T-helper 2 cell (primary cell): ENCODE data around the gene HSD11B1L.
"Not testable (repeated sequence)": the region's sequence is repeated elsewhere in the genome, so short reads cannot be mapped to it uniquely, and the experiment has no call there.

Source experiments
- DNase-seq, 5 experiments: peaks; one replicate each; pipeline versions ENCODE4 v3.0.0 to v3.0.0-alpha.2; 2012 to 2022

Gene HSD11B1L

GRCh38 chr19:5688262-5688881, 7.5 kb downstream of the HSD11B1L start:
- DNase-seq, result not testable (repeated sequence)

- DNase-seq, result peak; percentile 96 to 98 (median 96)
These were observed 9.5 kb downstream of the HSD11B1L start, which contains the start of gene RPL36 for GRCh38 chr19:5690125-5690954. TSS of gene RPL36 (plus strand) at chr19:5690295. CDS start at chr19:5690508, 213 bp downstream.

DNA sequence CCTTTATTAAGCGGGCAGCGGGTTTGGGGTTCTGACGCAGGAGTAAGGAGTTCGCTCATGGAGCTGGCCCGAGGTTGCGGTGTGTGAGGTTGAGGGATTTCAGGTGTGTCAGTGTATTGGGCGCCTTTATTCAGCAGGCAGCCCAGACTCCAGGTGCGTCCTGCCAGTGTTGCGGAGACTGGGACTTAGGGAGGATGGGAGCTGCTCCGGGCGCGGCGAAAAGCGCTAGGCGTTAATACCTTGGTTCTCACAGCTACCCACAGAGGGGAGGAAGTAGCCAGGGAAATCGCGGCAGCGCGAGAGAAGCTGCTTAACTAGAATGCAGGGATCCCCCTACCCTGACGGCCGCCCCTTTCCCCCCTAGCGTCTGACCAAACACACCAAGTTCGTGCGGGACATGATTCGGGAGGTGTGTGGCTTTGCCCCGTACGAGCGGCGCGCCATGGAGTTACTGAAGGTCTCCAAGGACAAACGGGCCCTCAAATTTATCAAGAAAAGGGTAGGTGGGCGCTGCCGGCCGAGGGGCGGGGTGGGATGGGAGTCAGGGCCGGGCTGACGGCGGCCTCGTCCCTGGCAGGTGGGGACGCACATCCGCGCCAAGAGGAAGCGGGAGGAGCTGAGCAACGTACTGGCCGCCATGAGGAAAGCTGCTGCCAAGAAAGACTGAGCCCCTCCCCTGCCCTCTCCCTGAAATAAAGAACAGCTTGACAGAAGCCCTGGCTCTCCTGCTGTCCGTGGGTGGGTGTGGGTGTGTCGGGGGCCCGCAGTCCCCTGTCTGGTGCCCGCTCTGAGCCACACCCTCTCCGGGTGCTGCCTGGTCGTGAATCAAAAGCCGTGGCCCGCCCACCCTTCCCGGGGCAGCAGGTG, 10.4 kb downstream of the HSD11B1L start:
- peak in 4 of 5 experiments; percentile 15 to 52 (median 40) for DNase-seq

GRCh38 chr19:5691822-5692722, 11.2 kb downstream of the HSD11B1L start:
- no peak for DNase-seq

DNA sequence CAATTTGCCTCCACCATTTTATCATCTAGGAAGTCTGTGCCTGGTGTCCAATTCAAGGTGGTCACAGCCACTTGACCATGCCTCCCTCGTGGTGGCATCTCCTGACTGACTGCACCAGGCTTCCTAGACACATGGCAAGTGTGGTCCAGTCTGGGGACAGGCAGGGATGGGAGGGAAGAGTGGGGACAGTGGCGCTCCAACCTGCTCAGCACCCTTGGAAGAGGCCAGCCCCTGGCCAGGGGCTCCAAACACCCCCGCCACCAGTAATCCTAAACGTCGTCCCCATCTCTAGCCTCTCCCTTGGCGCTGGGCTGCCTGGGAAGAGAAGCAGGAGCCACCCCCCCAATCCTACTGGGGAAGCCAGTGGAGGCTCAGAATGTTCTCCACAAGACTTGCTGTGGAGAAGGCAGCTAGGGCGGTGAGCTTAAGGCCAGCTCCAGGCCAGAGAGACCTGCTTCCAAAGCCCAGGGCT, 11.9 kb downstream of the HSD11B1L start:
- no peak for DNase-seq

GRCh38 chr19:5693195-5694166, 12.7 kb downstream of the HSD11B1L start:
- no peak for DNase-seq

DNA sequence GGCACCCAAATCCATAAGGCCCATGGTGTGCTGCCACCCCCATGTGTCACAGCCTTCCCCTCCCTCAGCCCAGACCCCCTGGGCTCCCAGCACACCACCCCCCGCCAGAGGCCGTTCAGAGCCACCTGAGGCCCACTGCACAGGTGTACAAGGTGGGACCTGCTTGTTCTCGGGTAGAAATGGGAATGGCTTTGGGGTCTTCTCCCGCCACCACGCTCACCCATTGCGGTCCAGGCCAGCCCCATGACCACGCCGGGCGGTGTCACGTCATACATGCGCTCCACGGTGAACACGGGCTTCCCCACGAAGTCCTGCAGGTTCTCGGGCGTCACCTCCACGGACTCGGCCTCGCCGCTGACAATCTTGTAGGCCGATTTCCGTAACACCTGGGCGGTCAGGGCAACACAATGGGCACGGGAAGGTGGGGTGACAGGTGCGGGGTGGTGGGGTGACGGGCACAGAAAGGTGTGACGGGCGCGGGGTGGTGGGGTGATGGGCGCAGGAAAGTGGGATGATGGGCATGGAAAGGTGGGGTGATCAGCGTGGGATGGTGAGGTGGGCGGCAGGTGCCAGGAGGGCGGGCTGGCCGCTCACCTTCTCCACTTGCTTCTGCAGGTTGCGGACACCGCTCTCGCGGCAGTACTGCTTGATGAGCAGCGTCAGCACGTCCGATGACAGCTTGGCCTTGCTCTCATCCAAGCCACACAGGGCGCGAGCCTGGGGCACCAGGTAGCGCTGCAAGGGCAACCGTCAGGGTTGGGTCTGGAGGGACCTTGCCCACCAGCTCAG, 13.5 kb downstream of the HSD11B1L start:
- DNase-seq, result no peak

DNA sequence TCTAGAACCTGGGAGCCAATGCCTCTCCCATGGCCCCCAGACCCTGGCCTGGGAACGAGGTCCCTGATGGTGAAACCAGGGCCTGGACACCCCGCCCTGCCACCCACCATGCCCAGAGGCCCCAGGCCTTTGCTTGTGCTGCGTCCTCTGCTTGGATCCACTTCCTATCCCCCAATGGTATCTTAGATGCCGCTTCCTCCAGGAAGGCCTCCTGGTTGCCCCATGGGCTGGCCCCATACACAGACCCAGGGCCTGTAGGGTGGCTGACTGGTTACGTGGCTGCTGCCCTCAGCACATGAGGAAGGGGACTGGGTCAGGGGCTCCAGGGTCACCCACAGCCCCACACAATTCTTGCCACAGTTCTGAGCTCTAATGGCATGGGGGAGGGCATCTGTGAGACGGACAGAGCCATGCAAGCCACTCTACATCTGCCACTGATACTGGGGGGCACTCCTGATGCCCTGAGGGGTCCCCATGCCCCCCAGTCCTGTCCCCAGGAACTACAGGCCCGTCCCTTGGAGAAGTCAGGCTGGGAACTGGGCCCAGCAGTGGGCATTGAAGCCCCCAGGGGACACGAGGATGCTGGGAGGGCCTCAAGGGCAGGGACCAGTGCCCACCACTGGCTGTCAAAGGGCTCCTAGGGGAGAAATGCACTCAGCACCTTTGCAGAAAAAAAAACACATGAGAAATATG, 14.3 kb downstream of the HSD11B1L start:
- DNase-seq, result no peak

DNA sequence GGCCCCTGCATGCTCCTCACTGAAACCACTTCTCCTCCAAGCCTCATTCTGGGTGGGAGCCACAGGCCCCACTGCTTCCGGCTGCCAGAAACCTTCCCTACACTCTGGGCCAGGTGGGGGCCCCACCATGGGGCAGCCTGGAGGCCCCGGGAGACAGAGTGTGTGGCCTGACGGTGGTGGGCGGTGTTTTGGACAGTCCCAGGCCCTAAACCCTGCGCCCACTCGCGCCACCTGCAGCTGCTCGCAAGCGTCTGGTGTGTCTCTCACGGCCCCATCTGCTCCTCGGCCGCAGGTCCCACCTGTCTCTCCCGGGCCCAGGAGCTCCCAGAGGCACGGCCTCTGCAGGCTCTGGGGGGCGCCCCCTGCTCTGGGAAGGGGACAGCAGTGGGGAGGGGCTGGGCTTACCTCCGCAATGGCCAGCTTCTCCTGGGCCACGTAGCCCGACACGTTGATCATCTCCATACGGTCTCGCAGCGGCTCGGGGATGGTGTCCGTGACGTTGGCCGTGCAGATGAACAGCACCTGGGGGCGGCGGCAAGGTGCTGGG, 14.9 kb downstream of the HSD11B1L start:
- DNase-seq, result no peak

GRCh38 chr19:5696196-5697021, 15.6 kb downstream of the HSD11B1L start:
- no peak for DNase-seq

GRCh38 chr19:5697022-5697889, 16.4 kb downstream of the HSD11B1L start:
- DNase-seq, result no peak

DNA sequence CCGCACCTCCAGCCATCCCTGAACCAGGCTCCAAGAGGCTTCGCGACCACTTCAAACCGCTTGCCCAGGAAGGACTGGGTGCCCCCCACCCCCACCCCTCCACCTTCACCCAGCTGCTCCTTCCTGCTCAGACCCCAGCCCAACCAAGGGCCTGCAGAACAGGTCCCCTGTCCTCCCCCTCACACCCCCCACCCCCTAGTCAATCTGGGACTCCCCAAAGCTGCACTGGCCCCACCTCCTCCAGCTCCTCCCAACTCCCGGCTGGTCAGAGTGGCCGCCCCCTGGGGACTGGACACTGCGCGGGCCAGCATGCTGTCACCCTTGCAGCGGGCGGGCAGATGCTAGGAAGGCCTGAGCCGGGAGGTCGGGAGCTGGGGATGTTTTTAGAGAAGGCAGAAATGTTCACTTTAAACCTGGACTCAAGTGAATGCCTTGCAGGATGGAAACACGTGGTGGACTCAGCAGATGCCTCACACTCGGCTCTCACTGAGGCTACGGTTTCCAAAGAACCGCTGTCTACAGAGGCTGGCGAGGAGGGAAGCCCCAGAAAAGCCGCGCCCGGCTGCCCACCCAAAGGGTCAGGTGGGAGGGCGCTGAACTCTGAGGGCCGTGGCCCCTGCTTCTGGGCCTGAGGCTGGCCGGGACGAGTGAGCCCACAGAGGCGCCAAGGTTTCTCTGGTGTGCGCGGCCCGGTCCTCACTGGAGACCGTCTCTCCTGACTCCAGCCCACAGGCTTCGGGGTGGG, 17.2 kb downstream of the HSD11B1L start:
- DNase-seq, result no peak

- DNase-seq, result no peak
These were observed 18.0 kb downstream of the HSD11B1L start for GRCh38 chr19:5698635-5699422.

- no peak for DNase-seq
These were observed 19.7 kb downstream of the HSD11B1L start for GRCh38 chr19:5700455-5701092.

DNA sequence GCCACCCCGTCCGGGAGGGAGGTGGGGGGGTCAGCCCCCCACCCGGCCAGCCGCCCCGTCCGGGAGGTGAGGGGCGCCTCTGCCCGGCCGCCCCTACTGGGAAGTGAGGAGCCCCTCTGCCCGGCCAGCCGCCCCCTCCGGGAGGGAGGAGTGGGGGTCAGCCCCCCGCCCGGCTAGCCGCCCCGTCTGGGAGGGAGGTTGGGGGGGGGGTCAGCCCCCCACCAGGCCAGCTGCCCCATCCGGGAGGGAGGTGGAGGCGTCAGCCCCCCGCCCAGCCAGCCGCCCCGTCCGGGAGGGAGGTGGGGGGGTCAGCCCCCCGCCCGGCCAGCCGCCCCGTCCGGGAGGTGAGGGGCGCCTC, 21.2 kb downstream of the HSD11B1L start:
- DNase-seq, result not testable (repeated sequence)
